Nephron progenitor cell (in vitro differentiated cells): Measurements from ENCODE around the gene VN1R5.
"Not testable (repeated sequence)": the region's sequence is repeated elsewhere in the genome, so short reads cannot be mapped to it uniquely, and the experiment has no call there.

Experiments used
- DNase-seq: peaks from one replicate; pipeline ENCODE4 v3.0.0; 2021
- H3K27ac Mint-ChIP-seq: 2 replicates; pipeline ENCODE4 v1.8.0; 2021; ENCODE audit warnings: mild to moderate bottlenecking, moderate library complexity, mixed read lengths
- H3K27me3 Mint-ChIP-seq: 2 replicates; pipeline ENCODE4 v1.8.0; 2021; ENCODE audit warnings: mild to moderate bottlenecking, low read depth, mixed read lengths; ENCODE audit not compliant: poor library complexity
- H3K36me3 Mint-ChIP-seq: 2 replicates; pipeline ENCODE4 v1.8.0; 2021; ENCODE audit warnings: low read depth, mixed read lengths
- H3K4me1 Mint-ChIP-seq: 2 replicates; pipeline ENCODE4 v1.8.0; 2021; ENCODE audit warnings: mixed read lengths
- H3K4me3 Mint-ChIP-seq: 2 replicates; pipeline ENCODE4 v1.8.0; 2021; ENCODE audit warnings: mild to moderate bottlenecking, moderate library complexity, mixed read lengths
- H3K9me3 Mint-ChIP-seq: 2 replicates; pipeline ENCODE4 v1.8.0; 2021; ENCODE audit warnings: mild to moderate bottlenecking, moderate library complexity, mixed read lengths
- TF ChIP-seq, protein P1 (sequence below): fragments of 200-600 bp; sonication (generic); IDR thresholded peaks from 2 replicates; pipeline ENCODE4 v1.5.0; 2021; ENCODE audit warnings: antibody characterized with exemption

VN1R5 gene

GRCh38 chr1:247212627-247213617 is 43.0 kb upstream of the VN1R5 start:
- TF ChIP-seq, protein P1, sequence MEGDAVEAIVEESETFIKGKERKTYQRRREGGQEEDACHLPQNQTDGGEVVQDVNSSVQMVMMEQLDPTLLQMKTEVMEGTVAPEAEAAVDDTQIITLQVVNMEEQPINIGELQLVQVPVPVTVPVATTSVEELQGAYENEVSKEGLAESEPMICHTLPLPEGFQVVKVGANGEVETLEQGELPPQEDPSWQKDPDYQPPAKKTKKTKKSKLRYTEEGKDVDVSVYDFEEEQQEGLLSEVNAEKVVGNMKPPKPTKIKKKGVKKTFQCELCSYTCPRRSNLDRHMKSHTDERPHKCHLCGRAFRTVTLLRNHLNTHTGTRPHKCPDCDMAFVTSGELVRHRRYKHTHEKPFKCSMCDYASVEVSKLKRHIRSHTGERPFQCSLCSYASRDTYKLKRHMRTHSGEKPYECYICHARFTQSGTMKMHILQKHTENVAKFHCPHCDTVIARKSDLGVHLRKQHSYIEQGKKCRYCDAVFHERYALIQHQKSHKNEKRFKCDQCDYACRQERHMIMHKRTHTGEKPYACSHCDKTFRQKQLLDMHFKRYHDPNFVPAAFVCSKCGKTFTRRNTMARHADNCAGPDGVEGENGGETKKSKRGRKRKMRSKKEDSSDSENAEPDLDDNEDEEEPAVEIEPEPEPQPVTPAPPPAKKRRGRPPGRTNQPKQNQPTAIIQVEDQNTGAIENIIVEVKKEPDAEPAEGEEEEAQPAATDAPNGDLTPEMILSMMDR, result no peak
- Mint-ChIP-seq H3K27me3 (no peaks in the 10 kb centered on the region), H3K4me3 (no peak overlapping the region), H3K27ac (no peak overlapping the region), H3K36me3 (peaks cover 13% of the 10 kb centered on the region), H3K9me3 (peaks cover under 1% of the 10 kb centered on the region), H3K4me1 (peaks cover 19% of the 10 kb centered on the region)
- DNase-seq, result no peak

- H3K4me1 Mint-ChIP-seq, result no peaks in the 10 kb centered on the region
- TF ChIP-seq, protein P1, result no peak
- H3K4me3 Mint-ChIP-seq, result no peak overlapping the region
- peaks cover 2% of the 10 kb centered on the region for H3K36me3 Mint-ChIP-seq
- H3K9me3 Mint-ChIP-seq, result peaks cover 11% of the 10 kb centered on the region
- DNase-seq, result no peak
- no peak overlapping the region for H3K27ac Mint-ChIP-seq
- H3K27me3 Mint-ChIP-seq, result no peaks in the 10 kb centered on the region
Measured at GRCh38 chr1:247216261-247216660, 39.6 kb upstream of the VN1R5 start.

DNA sequence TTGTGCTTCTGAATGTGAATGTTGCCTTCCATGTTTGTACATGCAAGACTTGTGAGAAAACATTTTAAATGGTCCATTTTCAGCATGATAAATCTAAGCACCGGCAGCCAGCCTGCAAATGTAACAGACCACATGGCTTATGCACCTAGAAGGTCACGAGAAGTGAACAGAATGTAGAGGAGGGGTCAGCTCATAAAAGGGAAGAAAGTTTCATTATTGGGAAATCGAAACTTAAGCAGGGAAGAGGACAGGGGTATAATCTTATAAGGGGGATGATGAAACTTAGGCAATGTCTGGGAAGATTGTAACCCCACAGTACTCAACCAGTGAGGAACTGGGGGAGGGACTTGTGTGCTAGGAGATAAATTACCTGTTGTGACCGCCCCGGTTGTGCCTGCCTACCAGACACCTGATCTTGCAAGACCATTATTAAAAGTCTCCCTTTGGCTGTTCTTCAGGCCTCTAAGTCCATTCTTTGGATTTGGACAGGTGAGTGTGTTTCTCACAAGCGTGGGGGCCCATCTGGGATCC is 37.7 kb upstream of the VN1R5 start:
- H3K9me3 Mint-ChIP-seq, result peaks cover 26% of the 10 kb centered on the region
- H3K4me1 Mint-ChIP-seq, result no peaks in the 10 kb centered on the region
- DNase-seq, result no peak
- H3K36me3 Mint-ChIP-seq, result peaks cover 6% of the 10 kb centered on the region
- no peak overlapping the region for H3K4me3 Mint-ChIP-seq
- TF ChIP-seq, protein P1, result no peak
- no peak overlapping the region for H3K27ac Mint-ChIP-seq
- H3K27me3 Mint-ChIP-seq, result peaks cover 1% of the 10 kb centered on the region

- not testable (repeated sequence) for H3K36me3 Mint-ChIP-seq, H3K27ac Mint-ChIP-seq, H3K4me1 Mint-ChIP-seq, DNase-seq, H3K4me3 Mint-ChIP-seq, H3K27me3 Mint-ChIP-seq
- H3K9me3 Mint-ChIP-seq, result peaks cover 42% of the 10 kb centered on the region
Measured at GRCh38 chr1:247220280-247220679, 35.6 kb upstream of the VN1R5 start.

- no peak overlapping the region for H3K4me3 Mint-ChIP-seq
- peaks cover 62% of the 10 kb centered on the region for H3K9me3 Mint-ChIP-seq
- H3K36me3 Mint-ChIP-seq, result peaks cover 6% of the 10 kb centered on the region
- no peaks in the 10 kb centered on the region for H3K4me1 Mint-ChIP-seq
- peaks cover 3% of the 10 kb centered on the region for H3K27me3 Mint-ChIP-seq
- DNase-seq, result no peak
- no peak overlapping the region for H3K27ac Mint-ChIP-seq
- TF ChIP-seq, protein P1, result no peak
Measured at GRCh38 chr1:247222840-247223239, 33.0 kb upstream of the VN1R5 start.

DNA sequence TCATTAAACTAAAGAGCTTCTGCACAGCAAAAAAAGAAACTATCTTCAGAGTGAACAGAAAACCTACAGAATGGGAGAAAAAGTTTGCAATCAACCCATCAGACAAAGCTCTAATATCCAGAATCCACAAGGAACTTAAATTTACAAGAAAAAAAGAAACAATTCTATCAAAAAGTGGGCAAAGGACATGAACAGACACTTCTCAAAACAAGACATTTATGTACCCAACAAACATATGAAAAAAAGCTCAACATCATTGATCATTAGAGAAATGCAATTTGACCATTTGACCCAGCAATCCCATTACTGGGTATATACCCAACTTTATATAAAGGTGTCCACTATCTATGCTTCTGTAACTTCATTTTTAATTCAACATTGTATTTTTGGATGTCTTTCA is 31.1 kb upstream of the VN1R5 start:
- Mint-ChIP-seq H3K27me3 (peaks cover 6% of the 10 kb centered on the region), H3K36me3 (peaks cover 6% of the 10 kb centered on the region), H3K9me3 (peaks cover 73% of the 10 kb centered on the region), H3K4me3 (no peak overlapping the region), H3K27ac (no peak overlapping the region), H3K4me1 (no peaks in the 10 kb centered on the region)
- TF ChIP-seq, protein P1, result no peak
- DNase-seq, result no peak
